22Rv1 (cell line): Measurements from ENCODE around the gene P3H1.

ENCODE experiments used
- H3K27ac ChIP-seq: fragments of 450-650 bp; 2 replicates; pipeline ENCODE4 v1.5.1; 2017
- ZFX ChIP-seq: fragments of 450-650 bp; IDR thresholded peaks from 2 replicates; pipeline ENCODE4 v1.6.1; 2017; ENCODE audit warnings: antibody characterized with exemption, borderline replicate concordance
- TF ChIP-seq, protein P1 (sequence below): fragments of 450-650 bp; IDR thresholded peaks from 2 replicates; pipeline ENCODE4 v1.5.1; 2017; ENCODE audit warnings: mild to moderate bottlenecking

The P3H1 gene

GRCh38 chr1:42768172-42768571, 1.3 kb upstream of the P3H1 start:
- peak overlapping the region; percentile 63 for H3K27ac ChIP-seq
- TF ChIP-seq, protein P1, sequence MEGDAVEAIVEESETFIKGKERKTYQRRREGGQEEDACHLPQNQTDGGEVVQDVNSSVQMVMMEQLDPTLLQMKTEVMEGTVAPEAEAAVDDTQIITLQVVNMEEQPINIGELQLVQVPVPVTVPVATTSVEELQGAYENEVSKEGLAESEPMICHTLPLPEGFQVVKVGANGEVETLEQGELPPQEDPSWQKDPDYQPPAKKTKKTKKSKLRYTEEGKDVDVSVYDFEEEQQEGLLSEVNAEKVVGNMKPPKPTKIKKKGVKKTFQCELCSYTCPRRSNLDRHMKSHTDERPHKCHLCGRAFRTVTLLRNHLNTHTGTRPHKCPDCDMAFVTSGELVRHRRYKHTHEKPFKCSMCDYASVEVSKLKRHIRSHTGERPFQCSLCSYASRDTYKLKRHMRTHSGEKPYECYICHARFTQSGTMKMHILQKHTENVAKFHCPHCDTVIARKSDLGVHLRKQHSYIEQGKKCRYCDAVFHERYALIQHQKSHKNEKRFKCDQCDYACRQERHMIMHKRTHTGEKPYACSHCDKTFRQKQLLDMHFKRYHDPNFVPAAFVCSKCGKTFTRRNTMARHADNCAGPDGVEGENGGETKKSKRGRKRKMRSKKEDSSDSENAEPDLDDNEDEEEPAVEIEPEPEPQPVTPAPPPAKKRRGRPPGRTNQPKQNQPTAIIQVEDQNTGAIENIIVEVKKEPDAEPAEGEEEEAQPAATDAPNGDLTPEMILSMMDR: no peak
- TF ChIP-seq ZFX: no peak

DNA sequence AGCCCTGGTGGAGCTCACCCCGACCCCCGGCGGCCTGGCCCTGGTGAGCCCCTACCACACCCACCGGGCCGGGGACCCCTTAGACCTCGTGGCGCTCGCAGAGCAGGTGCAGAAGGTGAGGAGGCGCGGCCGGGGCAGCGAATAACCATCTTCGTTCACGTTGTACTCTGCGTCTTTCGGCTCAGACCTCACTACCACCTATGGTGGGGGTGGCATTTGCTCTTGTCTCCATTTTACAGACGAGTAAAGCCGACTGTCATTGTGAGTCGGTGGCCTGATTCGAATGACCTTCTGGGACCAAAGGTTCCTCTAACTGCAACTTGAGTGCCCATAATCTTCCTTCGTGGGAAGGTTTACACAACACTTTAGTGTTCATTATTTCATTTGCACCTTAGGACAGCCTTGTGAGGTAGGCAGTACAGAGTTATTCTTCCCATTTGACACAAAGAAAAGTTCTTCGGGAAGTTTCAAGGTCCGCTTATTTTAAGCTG, 727 bp upstream of the P3H1 start:
- TF ChIP-seq, protein P1: no peak
- TF ChIP-seq ZFX: no peak
- peak overlapping the region; percentile 63 for H3K27ac ChIP-seq

DNA sequence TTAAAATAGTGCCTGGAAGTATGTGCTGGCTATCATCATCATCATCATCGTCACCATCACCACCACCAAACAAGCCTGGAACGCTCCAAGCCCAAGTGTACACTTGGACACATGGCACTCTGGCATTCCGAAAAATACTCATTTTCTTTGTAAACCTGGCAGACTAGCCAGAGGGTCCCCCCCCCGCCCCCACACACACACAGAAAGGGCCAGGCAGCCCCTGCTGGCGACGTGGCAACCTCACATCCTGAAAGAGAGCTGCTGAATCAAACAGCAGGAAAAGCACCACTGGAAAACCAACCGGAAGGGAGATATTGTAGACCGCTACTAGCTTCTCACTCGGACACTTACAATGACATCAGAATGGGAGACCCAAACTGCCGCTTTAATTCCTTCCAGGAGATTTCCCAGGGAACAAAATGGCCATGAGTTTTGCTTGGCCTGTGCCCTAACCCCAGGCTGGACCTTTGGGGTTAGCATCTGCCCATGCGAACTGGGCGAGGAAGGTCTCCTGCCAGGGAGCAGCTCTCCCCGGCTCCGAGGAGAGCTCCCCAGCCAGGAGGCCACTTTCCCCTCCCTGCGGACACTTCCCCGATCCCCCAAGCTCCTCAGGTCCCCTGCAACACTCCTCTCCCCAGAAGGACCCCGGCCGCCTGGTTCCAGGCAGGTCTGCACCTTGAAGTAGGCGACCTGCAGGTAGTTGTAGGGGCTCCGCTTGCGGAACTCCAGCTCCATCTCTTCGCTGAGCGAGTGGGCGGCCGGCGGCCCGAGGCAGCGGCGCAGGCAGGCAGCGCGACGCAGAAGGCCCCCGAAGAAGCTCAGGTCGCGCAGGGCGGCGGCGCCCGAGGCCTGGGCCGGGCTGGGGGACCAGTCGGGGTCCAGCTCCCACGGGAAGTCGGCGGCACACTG, 742 bp downstream of the P3H1 start:
- no peak overlapping the region for H3K27ac ChIP-seq
- TF ChIP-seq ZFX: no peak
- TF ChIP-seq, protein P1: peak; percentile 42; the same call in 1 of the 2 replicates

GRCh38 chr1:42765269-42765668, 1.6 kb downstream of the P3H1 start:
- TF ChIP-seq, protein P1: no peak
- TF ChIP-seq ZFX: no peak
- no peak overlapping the region for H3K27ac ChIP-seq

- H3K27ac ChIP-seq: no peak overlapping the region
- TF ChIP-seq ZFX: no peak
- TF ChIP-seq, protein P1: no peak
Measured at GRCh38 chr1:42762269-42762668, 4.6 kb downstream of the P3H1 start.

- H3K27ac ChIP-seq: no peak overlapping the region
- TF ChIP-seq, protein P1: no peak
- TF ChIP-seq ZFX: no peak
Measured at GRCh38 chr1:42761567-42761966, 5.3 kb downstream of the P3H1 start.

DNA sequence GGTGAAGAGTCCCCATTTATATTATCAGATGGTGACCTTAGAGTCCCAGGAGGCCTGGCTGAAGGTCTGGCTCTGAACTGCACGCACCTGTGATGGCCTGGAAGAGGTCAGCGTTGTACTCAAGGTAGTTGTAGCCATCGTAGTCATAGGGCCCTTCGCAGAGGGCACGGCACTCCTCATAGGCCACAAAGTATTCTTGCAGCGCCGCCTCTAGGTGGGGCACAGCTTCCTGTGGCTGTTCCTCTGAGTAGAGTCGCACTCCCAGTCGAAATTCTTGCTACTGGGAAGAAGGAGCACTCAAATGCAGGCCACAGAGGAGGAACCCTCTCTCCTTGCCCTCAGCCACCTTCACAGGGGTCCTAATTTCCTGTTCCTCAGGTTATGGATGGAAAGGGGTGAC, 7.7 kb downstream of the P3H1 start:
- H3K27ac ChIP-seq: no peak overlapping the region
- no peak for TF ChIP-seq ZFX
- TF ChIP-seq, protein P1: no peak
